ENCODE data around the gene OSR1. TPM values are rescaled to one million over a fixed set of nuclear protein-coding genes. Genes with fewer than 3 reads are reported as not detected.

OSR1 gene
- total and polyA plus RNA-seq, 9 of the 15 experiments (the other 6 are each of a cell fraction or from before 2014, with no cell fraction given), result not detected

DNA sequence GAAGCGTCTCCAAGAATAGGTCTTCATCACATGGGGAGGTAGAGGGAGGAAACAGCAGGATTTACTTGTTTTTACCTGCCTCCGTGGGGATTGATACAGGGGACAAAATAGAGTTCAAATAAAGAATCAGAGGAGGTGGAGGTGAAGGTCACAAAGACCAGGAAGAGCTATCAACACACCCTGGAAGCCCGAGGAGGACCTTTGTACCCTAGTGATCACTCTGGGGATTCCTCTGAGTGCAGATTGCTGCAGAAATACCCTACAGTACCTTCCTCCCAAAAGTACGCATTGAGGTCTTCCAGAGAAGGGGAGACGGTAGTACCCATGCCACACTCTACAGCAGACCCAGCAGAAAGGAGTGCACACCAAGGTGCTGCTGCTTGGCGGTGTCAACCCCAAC lies 44.9 kb downstream of the OSR1 start:
- FAIRE-seq, result no peak
- Histone ChIP-seq H3K9me3 (replicated peaks; ENCODE audit: control insufficient read depth, insufficient read depth, low read depth, low read length) (no peaks in the 10 kb centered on the region), H3K27me3 (ENCODE audit: control insufficient read depth in 2 of 2, insufficient read depth in 2 of 2, low read length in 2 of 2) (no peaks in the 10 kb centered on the region), H3K4me3 (no peak overlapping the region), H3K9ac (ENCODE audit: insufficient read depth in 1 of 2, low read depth in 2 of 2, low read length in 2 of 2) (no peak overlapping the region), H3K9me1 (ENCODE audit: control insufficient read depth, insufficient read depth, low read length) (no peaks in the 10 kb centered on the region), H3K79me2 (ENCODE audit: control insufficient read depth, insufficient read depth, low read length) (no peaks in the 10 kb centered on the region), H3K27ac (ENCODE audit: extremely low read depth, low read depth, low read length) (no peak overlapping the region), H3K4me2 (ENCODE audit: insufficient read depth, low read length) (no peak overlapping the region), H4K20me1 (replicated peaks; ENCODE audit: control insufficient read depth, insufficient read depth, low read length) (no peaks in the 10 kb centered on the region), H3K36me3 (ENCODE audit: control insufficient read depth, insufficient read depth, low read length) (no peaks in the 10 kb centered on the region), H3K4me1 (replicated peaks in 1 of 2; ENCODE audit: control insufficient read depth in 2 of 2, insufficient read depth in 2 of 2, low read length in 2 of 2) (no peaks in the 10 kb centered on the region), H2AFZ (ENCODE audit: low read depth, low read length) (no peak overlapping the region)
- ATAC-seq, result no peak
- 2% methylated on average over 6 of the region's 6 CpGs for WGBS (ENCODE audit: insufficient coverage, low coverage, missing lambda C conversion rate)
- DNase-seq (ENCODE audit: extremely low read depth in 1 of 4, low spot score in 3 of 4), result no peak
- no TSS peak for BruUV-seq (replicated peaks)
- intact Hi-C loops (cut with micrococcal nuclease) (no loop called here), in situ Hi-C loops (cut with MboI) (no loop called here)
- POLR2A ChIA-PET, result no interaction called here
- CTCF ChIA-PET (ENCODE audit: low intra/inter-chr PET ratio), result no interaction called here
- TF ChIP-seq NONO (IDR thresholded peaks at IDR 0.05; ENCODE audit: low read depth in 2 of 2, low read length in 1 of 2) (no peak), IFI16 (CRISPR knock-in tag; IDR thresholded peaks at IDR 0.05) (no peak), ZNF212 (CRISPR knock-in tag; IDR thresholded peaks at IDR 0.05) (no peak), CHD4 (IDR thresholded peaks at IDR 0.05; ENCODE audit: insufficient read depth, insufficient replicate concordance, low read depth, low read length, poor library complexity, severe bottlenecking) (no peak), HCFC1 (IDR thresholded peaks at IDR 0.05; ENCODE audit: low read depth, low read length) (no peak), ZNF444 (CRISPR knock-in tag; IDR thresholded peaks at IDR 0.05) (no peak), CBX2 (IDR thresholded peaks at IDR 0.05; ENCODE audit: insufficient read depth, low read length, poor library complexity, severe bottlenecking) (no peak), SLC30A9 (CRISPR knock-in tag; IDR thresholded peaks at IDR 0.05) (no peak), ZNF134 (CRISPR knock-in tag; conservative IDR thresholded peaks at IDR 0.05) (no peak), DPF2 (IDR thresholded peaks at IDR 0.05) (no peak), RBM22 (IDR thresholded peaks at IDR 0.05; ENCODE audit: low read depth, low read length, poor library complexity, severe bottlenecking) (no peak), ZNF197 (CRISPR knock-in tag; IDR thresholded peaks at IDR 0.05; ENCODE audit: low read depth) (no peak), HNRNPH1 (optimal IDR thresholded peaks at IDR 0.05; ENCODE audit: low read depth, low read length) (no peak)
- TF ChIP-seq, protein P1, sequence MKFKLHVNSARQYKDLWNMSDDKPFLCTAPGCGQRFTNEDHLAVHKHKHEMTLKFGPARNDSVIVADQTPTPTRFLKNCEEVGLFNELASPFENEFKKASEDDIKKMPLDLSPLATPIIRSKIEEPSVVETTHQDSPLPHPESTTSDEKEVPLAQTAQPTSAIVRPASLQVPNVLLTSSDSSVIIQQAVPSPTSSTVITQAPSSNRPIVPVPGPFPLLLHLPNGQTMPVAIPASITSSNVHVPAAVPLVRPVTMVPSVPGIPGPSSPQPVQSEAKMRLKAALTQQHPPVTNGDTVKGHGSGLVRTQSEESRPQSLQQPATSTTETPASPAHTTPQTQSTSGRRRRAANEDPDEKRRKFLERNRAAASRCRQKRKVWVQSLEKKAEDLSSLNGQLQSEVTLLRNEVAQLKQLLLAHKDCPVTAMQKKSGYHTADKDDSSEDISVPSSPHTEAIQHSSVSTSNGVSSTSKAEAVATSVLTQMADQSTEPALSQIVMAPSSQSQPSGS (CRISPR knock-in tag; IDR thresholded peaks at IDR 0.05), result no peak
- TF ChIP-seq, protein P2, sequence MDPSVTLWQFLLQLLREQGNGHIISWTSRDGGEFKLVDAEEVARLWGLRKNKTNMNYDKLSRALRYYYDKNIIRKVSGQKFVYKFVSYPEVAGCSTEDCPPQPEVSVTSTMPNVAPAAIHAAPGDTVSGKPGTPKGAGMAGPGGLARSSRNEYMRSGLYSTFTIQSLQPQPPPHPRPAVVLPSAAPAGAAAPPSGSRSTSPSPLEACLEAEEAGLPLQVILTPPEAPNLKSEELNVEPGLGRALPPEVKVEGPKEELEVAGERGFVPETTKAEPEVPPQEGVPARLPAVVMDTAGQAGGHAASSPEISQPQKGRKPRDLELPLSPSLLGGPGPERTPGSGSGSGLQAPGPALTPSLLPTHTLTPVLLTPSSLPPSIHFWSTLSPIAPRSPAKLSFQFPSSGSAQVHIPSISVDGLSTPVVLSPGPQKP (CRISPR knock-in tag; IDR thresholded peaks at IDR 0.05), result no peak
